HepG2 (cell line): ENCODE data around the gene ACKR3. TPM values are rescaled to one million over a fixed set of nuclear protein-coding genes. Genes with fewer than 3 reads are reported as not detected.

ENCODE experiments used
- ATAC-seq: fragments of 200-7000 bp; cut with Tn5 transposase; 3 replicates; pipeline ENCODE4 v1.9.1; 2020; ENCODE audit warnings: mild to moderate bottlenecking, moderate library complexity
- BruUV-seq: library from RNA; stranded (reverse); fragments of 400-500 nt; replicated peaks from 2 replicates; lab custom pipeline; 2021; lab: Mats Ljungman, UMichigan
- CTCF ChIA-PET: fragments of 300-600 bp; formaldehyde crosslinking; extraction: SDS; loops from one replicate; lab custom pipeline; 2021; ENCODE audit warnings: low total read pairs, inconsistent platforms, low intra/inter-chr PET ratio; lab: Yijun Ruan, JAX
- POLR2A ChIA-PET: fragments of 350-600 bp; sonication (Branson Sonifier 250); formaldehyde crosslinking; loops from one replicate; lab custom pipeline; 2020; ENCODE audit warnings: antibody characterized with exemption, inconsistent platforms; lab: Yijun Ruan, JAX
- DNase-seq: peaks from one replicate; pipeline ENCODE4 v3.0.0-alpha.2; 2015; ENCODE audit warnings: low spot score
- FAIRE-seq: peaks from 3 replicates; lab custom pipeline; 2011; peaks lifted over from hg19 to GRCh38; lab: Jason Lieb, UNC
- H2AFZ ChIP-seq: one replicate; pipeline ENCODE4 v1.6.1; 2011; ENCODE audit warnings: low read length, inconsistent platforms
- H3K27ac ChIP-seq: fragments of 300-600 bp; 3 replicates; pipeline ENCODE4 v1.8.0; 2011; ENCODE audit warnings: mixed run types, mild to moderate bottlenecking, mixed read lengths, low read length, inconsistent platforms; ENCODE audit not compliant: insufficient read depth; ENCODE audit errors: extremely low read length
- H3K27me3 ChIP-seq, 2 experiments: fragments of 200-600 bp in 1 of 2; 2 replicates in 1 of 2; 3 replicates in 1 of 2; pipeline versions ENCODE4 v1.6.0 to v1.8.0; 2011; ENCODE audit warnings: low read length in 2 of 2, mild to moderate bottlenecking in 2 of 2, moderate library complexity in 2 of 2, inconsistent platforms in 1 of 2; ENCODE audit not compliant: insufficient read depth in 2 of 2, control insufficient read depth in 1 of 2
- H3K36me3 ChIP-seq, 2 experiments: fragments of 200-600 bp in 1 of 2; replicated peaks in 1 of 2; 2 replicates in 1 of 2; 3 replicates in 1 of 2; pipeline versions ENCODE4 v1.5.1 to v1.8.0; 2011; ENCODE audit warnings: low read length in 2 of 2, inconsistent platforms in 1 of 2; ENCODE audit not compliant: insufficient read depth in 2 of 2, control insufficient read depth in 1 of 2
- H3K4me1 ChIP-seq: 2 replicates; pipeline ENCODE4 v1.5.1; 2012; ENCODE audit warnings: low read length, inconsistent platforms; ENCODE audit not compliant: insufficient read depth
- H3K4me2 ChIP-seq: 2 replicates; pipeline ENCODE4 v1.6.0; 2011; ENCODE audit warnings: low read depth, low read length, inconsistent platforms
- H3K4me3 ChIP-seq, 3 experiments: fragments of 200-600 bp in 1 of 3; sonication (generic), shearing (Covaris generic) in 1 of 3; replicated peaks in 1 of 3; 2 replicates each; pipeline ENCODE4 v1.5.1; 2011 to 2016; ENCODE audit warnings: low read length in 3 of 3, inconsistent platforms in 2 of 3, low read depth in 2 of 3, mild to moderate bottlenecking in 2 of 3, control low read depth in 1 of 3, mixed read lengths in 1 of 3; ENCODE audit not compliant: insufficient read depth in 1 of 3
- H3K79me2 ChIP-seq: one replicate; pipeline ENCODE4 v1.6.1; 2011; ENCODE audit warnings: low read length, inconsistent platforms; ENCODE audit not compliant: insufficient read depth
- H3K9ac ChIP-seq: 2 replicates; pipeline ENCODE4 v1.6.0; 2011; ENCODE audit warnings: mild to moderate bottlenecking, low read depth, low read length, inconsistent platforms; ENCODE audit not compliant: insufficient read depth
- H3K9me3 ChIP-seq: 2 replicates; pipeline ENCODE4 v1.5.1; 2012; ENCODE audit warnings: mild to moderate bottlenecking, low read length
- H4K20me1 ChIP-seq: 2 replicates; pipeline ENCODE4 v1.6.0; 2011; ENCODE audit warnings: inconsistent platforms, mild to moderate bottlenecking, low read length, moderate library complexity; ENCODE audit not compliant: insufficient read depth
- EP300 ChIP-seq, 3 experiments: sonication (generic) in 1 of 3; formaldehyde crosslinking in 1 of 3; IDR thresholded peaks; 2 replicates each; pipeline versions ENCODE4 v1.5.1 to v1.6.1; 2011 to 2020; ENCODE audit warnings: low read depth in 2 of 3, low read length in 2 of 3, borderline replicate concordance in 1 of 3, improper control_type of control experiment in 1 of 3, mild to moderate bottlenecking in 1 of 3, missing genetic modification reagents in 1 of 3, moderate library complexity in 1 of 3
- MAFK ChIP-seq, 2 experiments: IDR thresholded peaks in 1 of 2; conservative IDR thresholded peaks in 1 of 2; 2 replicates each; pipeline ENCODE4 v1.6.1; 2011; ENCODE audit warnings: improper control_type of control experiment in 2 of 2, low read length in 2 of 2
- MEF2D ChIP-seq: sonication (generic); formaldehyde crosslinking; IDR thresholded peaks from 2 replicates; pipeline ENCODE4 v1.5.1; 2020; ENCODE audit warnings: mild to moderate bottlenecking, missing genetic modification reagents
- MYC ChIP-seq: sonication (generic); formaldehyde crosslinking; IDR thresholded peaks from 2 replicates; pipeline ENCODE4 v1.9.0; 2021; ENCODE audit warnings: missing genetic modification reagents, borderline replicate concordance
- NFE2L2 ChIP-seq: fragments of 150-350 bp; IDR thresholded peaks from 2 replicates; pipeline ENCODE4 v1.6.1; 2014; ENCODE audit warnings: low read length
- NR2F1 ChIP-seq, 2 experiments: fragments of 450-650 bp in 1 of 2; formaldehyde crosslinking in 1 of 2; IDR thresholded peaks; 2 replicates each; pipeline versions ENCODE4 v1.5.0 to v1.6.1; 2016 to 2020; ENCODE audit warnings: mild to moderate bottlenecking in 1 of 2, missing compliant biosample characterization in 1 of 2, missing genetic modification reagents in 1 of 2, moderate library complexity in 1 of 2
- POLR2A ChIP-seq, 2 experiments: IDR thresholded peaks; 2 replicates each; pipeline ENCODE4 v1.6.1; 2011; ENCODE audit warnings: low read depth in 2 of 2, low read length in 2 of 2, mild to moderate bottlenecking in 1 of 2, moderate library complexity in 1 of 2; ENCODE audit not compliant: insufficient read depth in 1 of 2
- RFXAP ChIP-seq: sonication (generic); formaldehyde crosslinking; IDR thresholded peaks from 2 replicates; pipeline ENCODE4 v1.4.0; 2020; ENCODE audit warnings: missing genetic modification reagents, borderline replicate concordance
- SOX5 ChIP-seq: IDR thresholded peaks from 2 replicates; pipeline ENCODE4 v1.6.1; 2016; ENCODE audit warnings: borderline replicate concordance
- XBP1 ChIP-seq: sonication (generic); formaldehyde crosslinking; IDR thresholded peaks from 2 replicates; pipeline ENCODE4 v1.5.0; 2020; ENCODE audit warnings: missing genetic modification reagents
- ZNF33A ChIP-seq: sonication (generic); formaldehyde crosslinking; IDR thresholded peaks from 2 replicates; pipeline ENCODE4 v1.5.1; 2020; ENCODE audit warnings: missing genetic modification reagents, mild to moderate bottlenecking, moderate library complexity, borderline replicate concordance
- ZNF567 ChIP-seq: sonication (generic); formaldehyde crosslinking; IDR thresholded peaks from 2 replicates; pipeline ENCODE4 v1.8.1; 2023; ENCODE audit warnings: mild to moderate bottlenecking, missing genetic modification reagents, borderline replicate concordance
- WGBS: methylation state at CpG from one replicate; pipeline ENCODE4 v1.1.6; 2017; ENCODE audit warnings: low lambda C conversion rate; 5-methylcytosine and 5-hydroxymethylcytosine counted together
- in situ Hi-C: cut with HindIII; loops from 2 replicates; pipeline ENCODE4 v1.10.0; 2017; ENCODE audit warnings: low pct_unique_long_range_greater_than_20kb; ENCODE audit not compliant: extremely low pct_ligation_motif_present
- intact Hi-C: fragments of 100-400 bp; cut with micrococcal nuclease; formaldehyde crosslinking; loops from one replicate; pipeline ENCODE4 v1.10.0; 2022; ENCODE audit not compliant: unreplicated experiment
- polyA plus RNA-seq, 8 experiments: library from polyadenylated mRNA; depleted of rRNA in 3 of 8; stranded (reverse) in 7 of 8; unstranded in 1 of 8; fragments of >200 nt; fragmentation: Illumina TruSeq in 4 of 8; extraction: Trizol in 4 of 8; gene quantifications; 2 replicates each; pipeline versions ENCODE4 v1.2.1 to v1.2.3, GENCODE V29; 2011 to 2016; ENCODE audit warnings: low read depth in 4 of 8, missing spikeins in 1 of 8, mixed read lengths in 1 of 8; ENCODE audit not compliant: insufficient read depth in 1 of 8
- total RNA-seq, 5 experiments: library from RNA; depleted of rRNA; stranded (reverse); fragments of >200 nt; fragmentation: Illumina TruSeq; extraction: Trizol; gene quantifications; 2 replicates each; pipeline ENCODE4 v1.2.3, GENCODE V29; 2016; ENCODE audit warnings: low read depth in 1 of 5
- TF ChIP-seq, protein P1 (sequence below): IDR thresholded peaks from 2 replicates; pipeline ENCODE4 v1.6.1; 2018; ENCODE audit warnings: missing genetic modification reagents
- TF ChIP-seq, protein P2 (sequence below): sonication (generic); formaldehyde crosslinking; conservative IDR thresholded peaks from 2 replicates; pipeline ENCODE4 v1.4.0; 2020; ENCODE audit warnings: missing genetic modification reagents
- TF ChIP-seq, protein P3 (sequence below): sonication (generic); formaldehyde crosslinking; IDR thresholded peaks from 2 replicates; pipeline ENCODE4 v1.5.0; 2020; ENCODE audit warnings: mild to moderate bottlenecking, missing genetic modification reagents
- TF ChIP-seq, protein P4 (sequence below): sonication (generic); formaldehyde crosslinking; IDR thresholded peaks from 2 replicates; pipeline ENCODE4 v1.4.0; 2020; ENCODE audit warnings: mild to moderate bottlenecking, missing genetic modification reagents
- TF ChIP-seq, protein P5 (sequence below): sonication (generic); formaldehyde crosslinking; IDR thresholded peaks from 2 replicates; pipeline ENCODE4 v1.5.1; 2020; ENCODE audit warnings: mild to moderate bottlenecking, missing genetic modification reagents, borderline replicate concordance

Gene ACKR3
- total and polyA plus RNA-seq, 2 of the 13 experiments (the other 11 are each of a cell fraction or from before 2014, with no cell fraction given), result not detected

DNA sequence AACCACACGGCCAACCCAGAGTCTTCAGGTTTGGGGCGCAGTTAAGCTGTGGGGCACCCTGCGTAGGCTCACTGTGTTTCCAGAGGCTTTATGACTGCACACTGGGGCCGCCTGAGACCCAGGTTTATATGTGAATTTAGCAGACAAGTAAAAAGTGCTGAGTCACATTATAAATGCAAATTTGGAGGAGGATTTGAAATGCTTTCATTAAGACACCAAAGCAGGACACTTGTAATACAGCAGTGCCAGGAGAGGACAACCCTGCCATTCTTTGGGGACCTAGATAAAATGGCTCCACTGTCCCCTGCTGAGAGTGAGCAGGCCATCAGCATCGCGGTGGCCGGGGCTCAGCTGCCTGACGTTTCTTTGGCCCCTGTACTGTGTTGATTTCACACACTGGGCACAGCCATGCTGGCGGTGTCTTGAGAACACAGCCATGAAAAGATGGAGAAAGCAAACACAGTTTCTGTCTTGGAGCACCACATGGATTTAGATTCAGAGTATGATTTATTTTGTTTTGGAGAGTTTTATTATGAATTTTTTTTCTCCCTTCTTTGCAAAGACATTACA is 10.2 kb downstream of the ACKR3 start:
- CTCF ChIA-PET, result no interaction called here
- ATAC-seq, result no peak
- Histone ChIP-seq H3K36me3 (no peaks in the 10 kb centered on the region), H3K4me1 (no peaks in the 10 kb centered on the region), H3K9ac (no peak overlapping the region), H3K79me2 (no peaks in the 10 kb centered on the region), H3K27me3 (peaks cover 7 to 43% of the 10 kb centered on the region in 2 experiments; a peak in 4 of 5 replicates), H3K4me2 (no peak overlapping the region), H3K27ac (no peak overlapping the region), H2AFZ (no peak overlapping the region), H3K4me3 (no peak overlapping the region), H4K20me1 (no peaks in the 10 kb centered on the region), H3K9me3 (no peaks in the 10 kb centered on the region)
- intact Hi-C loops (no loop called here), in situ Hi-C loops (no loop called here)
- no TSS peak for BruUV-seq
- WGBS, result 19% methylated on average over 9 of the region's 9 CpGs
- DNase-seq, result no peak
- POLR2A ChIA-PET, result no interaction called here
- FAIRE-seq, result no peak
- TF ChIP-seq, protein P1, sequence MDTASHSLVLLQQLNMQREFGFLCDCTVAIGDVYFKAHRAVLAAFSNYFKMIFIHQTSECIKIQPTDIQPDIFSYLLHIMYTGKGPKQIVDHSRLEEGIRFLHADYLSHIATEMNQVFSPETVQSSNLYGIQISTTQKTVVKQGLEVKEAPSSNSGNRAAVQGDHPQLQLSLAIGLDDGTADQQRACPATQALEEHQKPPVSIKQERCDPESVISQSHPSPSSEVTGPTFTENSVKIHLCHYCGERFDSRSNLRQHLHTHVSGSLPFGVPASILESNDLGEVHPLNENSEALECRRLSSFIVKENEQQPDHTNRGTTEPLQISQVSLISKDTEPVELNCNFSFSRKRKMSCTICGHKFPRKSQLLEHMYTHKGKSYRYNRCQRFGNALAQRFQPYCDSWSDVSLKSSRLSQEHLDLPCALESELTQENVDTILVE, result no peak
- TF ChIP-seq ZNF567 (CRISPR knock-in tag) (no peak), MEF2D (CRISPR knock-in tag) (no peak), XBP1 (CRISPR knock-in tag) (no peak), NR2F1 (CRISPR knock-in tag; IDR thresholded peaks at IDR 0.05) (no peak), MAFK (conservative IDR thresholded peaks at IDR 0.05 in 1 of 2, IDR thresholded peaks at IDR 0.05 in 1 of 2; ENCODE audit: low read length in 2 of 2) (peak; percentile 88 to 89), NFE2L2 (peak; percentile 86), RFXAP (CRISPR knock-in tag) (no peak), MYC (CRISPR knock-in tag) (no peak), EP300 (IDR thresholded peaks at IDR 0.05; ENCODE audit: low read depth in 2 of 2, low read length in 2 of 2) (no peak), EP300 (CRISPR knock-in tag; IDR thresholded peaks at IDR 0.05; ENCODE audit: borderline replicate concordance) (no peak), ZNF33A (CRISPR knock-in tag) (no peak), SOX5 (CRISPR knock-in tag) (no peak), POLR2A (IDR thresholded peaks at IDR 0.05; ENCODE audit: insufficient read depth in 1 of 2, low read depth in 2 of 2, low read length in 2 of 2) (no peak)
- TF ChIP-seq, protein P2, sequence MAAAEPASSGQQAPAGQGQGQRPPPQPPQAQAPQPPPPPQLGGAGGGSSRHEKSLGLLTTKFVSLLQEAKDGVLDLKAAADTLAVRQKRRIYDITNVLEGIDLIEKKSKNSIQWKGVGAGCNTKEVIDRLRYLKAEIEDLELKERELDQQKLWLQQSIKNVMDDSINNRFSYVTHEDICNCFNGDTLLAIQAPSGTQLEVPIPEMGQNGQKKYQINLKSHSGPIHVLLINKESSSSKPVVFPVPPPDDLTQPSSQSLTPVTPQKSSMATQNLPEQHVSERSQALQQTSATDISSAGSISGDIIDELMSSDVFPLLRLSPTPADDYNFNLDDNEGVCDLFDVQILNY (CRISPR knock-in tag), result no peak
- TF ChIP-seq, protein P3, sequence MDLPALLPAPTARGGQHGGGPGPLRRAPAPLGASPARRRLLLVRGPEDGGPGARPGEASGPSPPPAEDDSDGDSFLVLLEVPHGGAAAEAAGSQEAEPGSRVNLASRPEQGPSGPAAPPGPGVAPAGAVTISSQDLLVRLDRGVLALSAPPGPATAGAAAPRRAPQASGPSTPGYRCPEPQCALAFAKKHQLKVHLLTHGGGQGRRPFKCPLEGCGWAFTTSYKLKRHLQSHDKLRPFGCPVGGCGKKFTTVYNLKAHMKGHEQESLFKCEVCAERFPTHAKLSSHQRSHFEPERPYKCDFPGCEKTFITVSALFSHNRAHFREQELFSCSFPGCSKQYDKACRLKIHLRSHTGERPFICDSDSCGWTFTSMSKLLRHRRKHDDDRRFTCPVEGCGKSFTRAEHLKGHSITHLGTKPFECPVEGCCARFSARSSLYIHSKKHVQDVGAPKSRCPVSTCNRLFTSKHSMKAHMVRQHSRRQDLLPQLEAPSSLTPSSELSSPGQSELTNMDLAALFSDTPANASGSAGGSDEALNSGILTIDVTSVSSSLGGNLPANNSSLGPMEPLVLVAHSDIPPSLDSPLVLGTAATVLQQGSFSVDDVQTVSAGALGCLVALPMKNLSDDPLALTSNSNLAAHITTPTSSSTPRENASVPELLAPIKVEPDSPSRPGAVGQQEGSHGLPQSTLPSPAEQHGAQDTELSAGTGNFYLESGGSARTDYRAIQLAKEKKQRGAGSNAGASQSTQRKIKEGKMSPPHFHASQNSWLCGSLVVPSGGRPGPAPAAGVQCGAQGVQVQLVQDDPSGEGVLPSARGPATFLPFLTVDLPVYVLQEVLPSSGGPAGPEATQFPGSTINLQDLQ (CRISPR knock-in tag), result no peak
- TF ChIP-seq, protein P4, sequence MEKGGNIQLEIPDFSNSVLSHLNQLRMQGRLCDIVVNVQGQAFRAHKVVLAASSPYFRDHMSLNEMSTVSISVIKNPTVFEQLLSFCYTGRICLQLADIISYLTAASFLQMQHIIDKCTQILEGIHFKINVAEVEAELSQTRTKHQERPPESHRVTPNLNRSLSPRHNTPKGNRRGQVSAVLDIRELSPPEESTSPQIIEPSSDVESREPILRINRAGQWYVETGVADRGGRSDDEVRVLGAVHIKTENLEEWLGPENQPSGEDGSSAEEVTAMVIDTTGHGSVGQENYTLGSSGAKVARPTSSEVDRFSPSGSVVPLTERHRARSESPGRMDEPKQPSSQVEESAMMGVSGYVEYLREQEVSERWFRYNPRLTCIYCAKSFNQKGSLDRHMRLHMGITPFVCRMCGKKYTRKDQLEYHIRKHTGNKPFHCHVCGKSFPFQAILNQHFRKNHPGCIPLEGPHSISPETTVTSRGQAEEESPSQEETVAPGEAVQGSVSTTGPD (CRISPR knock-in tag), result no peak
- TF ChIP-seq, protein P5, sequence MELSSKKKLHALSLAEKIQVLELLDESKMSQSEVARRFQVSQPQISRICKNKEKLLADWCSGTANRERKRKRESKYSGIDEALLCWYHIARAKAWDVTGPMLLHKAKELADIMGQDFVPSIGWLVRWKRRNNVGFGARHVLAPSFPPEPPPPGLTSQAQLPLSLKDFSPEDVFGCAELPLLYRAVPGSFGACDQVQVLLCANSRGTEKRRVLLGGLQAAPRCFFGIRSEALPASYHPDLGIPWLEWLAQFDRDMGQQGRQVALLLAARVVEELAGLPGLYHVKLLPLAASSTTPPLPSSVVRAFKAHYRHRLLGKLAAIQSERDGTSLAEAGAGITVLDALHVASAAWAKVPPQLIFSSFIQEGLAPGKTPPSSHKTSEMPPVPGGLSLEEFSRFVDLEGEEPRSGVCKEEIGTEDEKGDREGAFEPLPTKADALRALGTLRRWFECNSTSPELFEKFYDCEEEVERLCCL (CRISPR knock-in tag), result no peak
